Measurements from ENCODE around the gene HPSE2.

GRCh38 chr10:98472196-98472595 is 763.5 kb downstream of the HPSE2 start:
- TF ChIP-seq, protein P1, sequence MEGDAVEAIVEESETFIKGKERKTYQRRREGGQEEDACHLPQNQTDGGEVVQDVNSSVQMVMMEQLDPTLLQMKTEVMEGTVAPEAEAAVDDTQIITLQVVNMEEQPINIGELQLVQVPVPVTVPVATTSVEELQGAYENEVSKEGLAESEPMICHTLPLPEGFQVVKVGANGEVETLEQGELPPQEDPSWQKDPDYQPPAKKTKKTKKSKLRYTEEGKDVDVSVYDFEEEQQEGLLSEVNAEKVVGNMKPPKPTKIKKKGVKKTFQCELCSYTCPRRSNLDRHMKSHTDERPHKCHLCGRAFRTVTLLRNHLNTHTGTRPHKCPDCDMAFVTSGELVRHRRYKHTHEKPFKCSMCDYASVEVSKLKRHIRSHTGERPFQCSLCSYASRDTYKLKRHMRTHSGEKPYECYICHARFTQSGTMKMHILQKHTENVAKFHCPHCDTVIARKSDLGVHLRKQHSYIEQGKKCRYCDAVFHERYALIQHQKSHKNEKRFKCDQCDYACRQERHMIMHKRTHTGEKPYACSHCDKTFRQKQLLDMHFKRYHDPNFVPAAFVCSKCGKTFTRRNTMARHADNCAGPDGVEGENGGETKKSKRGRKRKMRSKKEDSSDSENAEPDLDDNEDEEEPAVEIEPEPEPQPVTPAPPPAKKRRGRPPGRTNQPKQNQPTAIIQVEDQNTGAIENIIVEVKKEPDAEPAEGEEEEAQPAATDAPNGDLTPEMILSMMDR (conservative IDR thresholded peaks at IDR 0.05): no peak
- no peak for TF ChIP-seq ZFX (IDR thresholded peaks at IDR 0.05)

All from C4-2B (cell line).